Measurements from ENCODE around the gene CRAMP1. TPM values are rescaled to one million over a fixed set of nuclear protein-coding genes. Genes with fewer than 3 reads are reported as not detected.
"Not testable (repeated sequence)": the region's sequence is repeated elsewhere in the genome, so short reads cannot be mapped to it uniquely, and the experiment has no call there.

The CRAMP1 gene
- total RNA-seq, 4 donors from 2014 or later = 11.6 to 30.6 (median 17.8) TPM

DNA sequence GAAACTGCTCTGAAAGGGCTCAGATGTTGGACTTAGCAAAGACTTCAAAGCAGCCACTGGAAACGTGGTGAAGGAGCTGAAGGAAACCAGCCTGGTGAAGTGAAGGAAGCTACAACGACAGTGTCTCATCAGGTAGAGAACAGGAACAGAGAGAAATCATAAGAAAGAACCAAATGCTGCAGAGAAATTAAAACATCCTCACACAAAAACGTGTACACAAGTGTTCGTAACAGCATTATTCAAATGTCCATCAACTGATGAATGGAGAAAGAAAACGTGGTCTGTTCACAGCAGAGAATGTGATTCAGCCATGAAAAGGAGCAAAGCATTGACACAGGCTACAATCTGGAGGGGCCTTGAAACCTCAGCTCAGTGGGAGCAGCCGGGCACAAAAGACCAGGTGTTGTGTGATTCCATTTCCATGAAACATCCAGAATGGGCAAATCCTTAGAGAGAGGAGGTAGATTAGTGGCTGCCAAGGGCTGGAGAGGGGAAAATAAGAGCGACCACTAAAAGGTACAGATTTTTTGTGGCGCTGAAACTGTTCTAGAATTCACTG, 27.2 kb upstream of the CRAMP1 start:
- no peak overlapping the region for H3K4me3 ChIP-seq
- no peaks in the 10 kb centered on the region for H3K4me1 ChIP-seq
- no peak for DNase-seq (ENCODE audit: low spot score in 2 of 2)
- peaks cover 0 to 97% (median 2%) of the 10 kb centered on the region in 3 donors for H3K36me3 ChIP-seq
- H3K27me3 ChIP-seq = no peaks in the 10 kb centered on the region
- no peak overlapping the region for H3K27ac ChIP-seq
- WGBS, 2 donors = 80 to 83% methylated on average over 8 of the region's 8 CpGs
- no peaks in the 10 kb centered on the region for H3K9me3 ChIP-seq
- TF ChIP-seq POLR2A (IDR thresholded peaks at IDR 0.05) (no peak), EP300 (IDR thresholded peaks at IDR 0.05) (no peak)
- TF ChIP-seq, protein P1, sequence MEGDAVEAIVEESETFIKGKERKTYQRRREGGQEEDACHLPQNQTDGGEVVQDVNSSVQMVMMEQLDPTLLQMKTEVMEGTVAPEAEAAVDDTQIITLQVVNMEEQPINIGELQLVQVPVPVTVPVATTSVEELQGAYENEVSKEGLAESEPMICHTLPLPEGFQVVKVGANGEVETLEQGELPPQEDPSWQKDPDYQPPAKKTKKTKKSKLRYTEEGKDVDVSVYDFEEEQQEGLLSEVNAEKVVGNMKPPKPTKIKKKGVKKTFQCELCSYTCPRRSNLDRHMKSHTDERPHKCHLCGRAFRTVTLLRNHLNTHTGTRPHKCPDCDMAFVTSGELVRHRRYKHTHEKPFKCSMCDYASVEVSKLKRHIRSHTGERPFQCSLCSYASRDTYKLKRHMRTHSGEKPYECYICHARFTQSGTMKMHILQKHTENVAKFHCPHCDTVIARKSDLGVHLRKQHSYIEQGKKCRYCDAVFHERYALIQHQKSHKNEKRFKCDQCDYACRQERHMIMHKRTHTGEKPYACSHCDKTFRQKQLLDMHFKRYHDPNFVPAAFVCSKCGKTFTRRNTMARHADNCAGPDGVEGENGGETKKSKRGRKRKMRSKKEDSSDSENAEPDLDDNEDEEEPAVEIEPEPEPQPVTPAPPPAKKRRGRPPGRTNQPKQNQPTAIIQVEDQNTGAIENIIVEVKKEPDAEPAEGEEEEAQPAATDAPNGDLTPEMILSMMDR (IDR thresholded peaks at IDR 0.05) = no peak

DNA sequence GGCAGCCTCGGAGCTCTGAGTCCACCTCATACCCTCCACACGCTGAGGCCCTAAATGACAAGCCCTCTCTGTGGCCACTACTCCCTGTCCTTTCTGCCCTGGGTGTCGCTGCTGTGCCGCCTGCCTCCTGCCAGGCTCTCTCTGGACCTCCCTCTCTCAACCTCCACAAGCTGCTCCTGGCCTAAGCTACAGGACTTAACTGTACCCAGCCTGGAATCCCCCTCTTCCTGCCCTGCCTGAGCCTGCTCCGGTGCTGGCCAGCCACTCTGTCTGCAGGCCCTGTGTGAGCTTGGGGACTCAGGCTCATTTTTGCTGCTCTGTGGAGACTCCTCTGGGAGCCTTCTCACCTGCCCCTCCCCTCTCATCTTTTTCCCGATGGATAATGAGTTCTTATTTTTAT, 21.8 kb upstream of the CRAMP1 start:
- no peak for DNase-seq (ENCODE audit: low spot score in 2 of 2)
- Histone ChIP-seq H3K27me3 (no peaks in the 10 kb centered on the region), H3K27ac (no peak overlapping the region), H3K36me3 (peaks cover 0 to 97% (median 0%) of the 10 kb centered on the region in 3 donors), H3K4me1 (no peaks in the 10 kb centered on the region), H3K4me3 (no peak overlapping the region), H3K9me3 (no peaks in the 10 kb centered on the region)
- no peak for TF ChIP-seq POLR2A (IDR thresholded peaks at IDR 0.05)
- no peak for TF ChIP-seq EP300 (IDR thresholded peaks at IDR 0.05)
- TF ChIP-seq, protein P1 (IDR thresholded peaks at IDR 0.05) = no peak
- WGBS, 2 donors = 90 to 92% methylated on average over 6 of the region's 6 CpGs

DNA sequence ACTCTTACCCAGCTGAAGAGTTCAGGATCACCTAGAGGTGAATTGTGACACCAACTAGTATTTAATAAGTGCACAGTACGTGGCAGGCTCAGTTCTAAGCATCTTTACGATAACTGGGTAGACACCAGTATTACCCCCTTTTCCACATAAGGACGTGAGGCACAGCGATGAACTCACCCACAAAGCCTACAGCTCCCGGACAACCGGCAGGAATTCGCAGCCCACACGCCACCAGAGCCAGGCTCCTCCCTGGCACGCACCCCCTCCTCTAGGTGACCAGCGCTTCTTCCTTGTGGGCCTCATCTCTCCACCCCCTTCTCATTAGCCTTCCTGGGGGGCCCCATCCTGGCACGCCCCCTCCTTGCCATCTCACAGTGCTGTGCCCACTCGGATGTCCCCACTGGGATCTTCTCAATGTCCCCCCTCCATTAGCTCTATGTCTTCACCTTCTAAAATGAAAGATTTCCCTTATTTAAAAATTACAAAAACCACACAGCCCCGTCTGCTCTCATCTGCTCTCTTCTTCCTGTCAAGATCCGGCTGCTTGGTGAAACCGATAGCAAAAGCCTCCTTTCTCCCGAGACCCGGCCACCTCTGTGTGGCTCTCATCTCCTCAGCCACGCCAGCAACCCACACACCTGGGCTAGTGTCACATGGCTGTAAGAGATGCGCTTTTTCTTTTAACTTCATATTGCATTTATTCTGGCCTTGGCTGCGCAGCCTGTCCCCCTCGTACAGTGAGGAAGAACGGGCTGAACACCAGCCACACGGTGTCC, 21.0 kb upstream of the CRAMP1 start:
- H3K9me3 ChIP-seq = no peaks in the 10 kb centered on the region
- no peaks in the 10 kb centered on the region for H3K27me3 ChIP-seq
- no peak overlapping the region for H3K4me3 ChIP-seq
- H3K4me1 ChIP-seq = no peaks in the 10 kb centered on the region
- 91 to 93% methylated on average over 23 of the region's 23 CpGs for WGBS, 2 donors
- TF ChIP-seq, protein P1 (IDR thresholded peaks at IDR 0.05) = no peak
- no peak for TF ChIP-seq EP300 (IDR thresholded peaks at IDR 0.05)
- no peak for TF ChIP-seq POLR2A (IDR thresholded peaks at IDR 0.05)
- H3K36me3 ChIP-seq = peaks cover 0 to 95% (median 0%) of the 10 kb centered on the region in 3 donors
- H3K27ac ChIP-seq = no peak overlapping the region
- DNase-seq (ENCODE audit: low spot score in 2 of 2) = no peak

DNA sequence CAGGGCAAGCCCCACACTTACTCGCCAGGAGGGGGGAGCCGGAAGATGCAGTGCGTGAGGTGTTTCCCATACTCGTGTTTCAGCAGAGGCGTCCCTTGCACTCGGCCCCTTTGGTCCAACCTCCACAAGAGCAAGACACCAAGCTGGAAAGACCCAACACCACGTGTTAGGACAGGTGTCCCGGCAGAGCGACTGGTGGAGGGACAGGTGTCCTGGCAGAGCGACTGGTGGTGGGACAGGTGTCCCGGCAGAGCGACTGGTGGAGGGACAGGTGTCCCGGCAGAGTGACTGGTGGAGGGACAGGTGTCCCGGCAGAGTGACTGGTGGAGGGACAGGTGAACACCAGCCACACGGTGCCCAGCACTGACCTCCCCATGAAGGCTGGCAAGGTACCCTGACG, 19.7 kb upstream of the CRAMP1 start:
- peaks cover 0 to 94% (median 0%) of the 10 kb centered on the region in 3 donors for H3K36me3 ChIP-seq
- H3K27me3 ChIP-seq = no peaks in the 10 kb centered on the region
- no peak overlapping the region for H3K27ac ChIP-seq
- H3K4me1 ChIP-seq = no peaks in the 10 kb centered on the region
- TF ChIP-seq, protein P1 (IDR thresholded peaks at IDR 0.05) = no peak
- TF ChIP-seq POLR2A (IDR thresholded peaks at IDR 0.05) (no peak), EP300 (IDR thresholded peaks at IDR 0.05) (no peak)
- no peak for DNase-seq (ENCODE audit: low spot score in 2 of 2)
- 83 to 88% methylated on average over 15 to 16 of the region's 16 CpGs for WGBS, 2 donors
- H3K4me3 ChIP-seq = no peak overlapping the region
- no peaks in the 10 kb centered on the region for H3K9me3 ChIP-seq

DNA sequence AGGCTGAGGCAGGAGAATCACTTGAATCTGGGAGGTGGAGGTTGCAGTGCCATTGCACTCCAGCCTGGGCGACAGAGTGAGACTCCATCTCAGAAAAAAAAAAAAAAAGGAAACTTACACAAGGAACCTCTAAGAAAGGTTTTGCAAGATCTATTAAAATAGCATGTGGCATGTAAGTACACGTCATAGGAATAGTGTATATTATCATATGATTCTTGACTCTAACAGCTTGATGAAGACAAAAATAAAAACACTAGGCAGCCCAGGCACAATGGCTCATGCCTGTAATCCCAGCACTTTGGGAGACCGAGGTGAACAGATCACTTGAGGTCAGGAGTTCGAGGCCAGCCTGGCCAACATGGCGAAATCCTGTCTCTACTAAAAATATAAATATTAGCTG, 16.6 kb upstream of the CRAMP1 start:
- H3K36me3 ChIP-seq = peaks cover 0 to 72% (median 0%) of the 10 kb centered on the region in 3 donors
- not testable (repeated sequence) for H3K27ac ChIP-seq; DNase-seq (ENCODE audit: low spot score in 2 of 2); H3K9me3 ChIP-seq; H3K27me3 ChIP-seq; H3K4me1 ChIP-seq; H3K4me3 ChIP-seq
- 83 to 89% methylated on average over 5 of the region's 5 CpGs for WGBS, 2 donors

Data from tibial nerve (tissue), 4 donors.